PC-3 (cell line): ENCODE measurements around the gene PRRC2B.

ENCODE experiments used
- EZH2 ChIP-seq: fragments of 300-600 bp; sonication (generic); IDR thresholded peaks from one replicate; pipeline ENCODE4 v1.6.1; 2017; ENCODE audit warnings: antibody characterized with exemption, mild to moderate bottlenecking, low read length; ENCODE audit not compliant: unreplicated experiment
- TF ChIP-seq, protein P1 (sequence below): fragments of 300-600 bp; sonication (generic); conservative IDR thresholded peaks from 2 replicates; pipeline ENCODE4 v1.5.1; 2017; ENCODE audit warnings: antibody characterized with exemption, low read depth, mild to moderate bottlenecking, low read length

DNA sequence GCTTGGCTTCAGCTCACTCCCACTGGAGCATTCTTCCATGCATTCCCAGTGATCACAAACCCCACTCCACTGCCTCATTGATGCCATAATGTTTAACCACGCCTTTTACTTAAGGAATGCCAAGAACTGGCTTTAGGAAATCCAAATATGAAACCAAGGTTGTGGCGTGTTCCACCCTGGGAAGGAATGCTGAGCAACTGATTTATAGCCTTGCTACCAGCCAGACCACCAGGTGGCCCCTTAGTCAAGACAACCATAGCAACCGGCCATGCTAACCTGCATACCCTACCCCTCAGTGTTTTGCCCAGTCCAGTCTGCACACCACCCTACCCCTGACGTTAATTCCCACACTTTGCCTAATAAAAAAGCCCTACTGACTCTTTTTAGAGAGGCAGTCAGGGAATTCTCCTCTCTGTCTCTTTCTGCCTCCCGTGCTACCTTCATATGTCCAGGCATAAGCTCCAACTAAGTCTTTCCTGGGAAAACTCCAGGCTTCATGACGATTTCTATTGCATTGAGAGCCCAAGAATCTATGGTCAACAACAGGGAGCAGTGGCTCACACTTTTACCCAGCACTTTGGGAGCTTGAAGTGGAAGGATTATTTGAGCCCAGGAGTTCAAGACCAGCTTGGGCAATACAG, 27.0 kb upstream of the PRRC2B start:
- TF ChIP-seq, protein P1, sequence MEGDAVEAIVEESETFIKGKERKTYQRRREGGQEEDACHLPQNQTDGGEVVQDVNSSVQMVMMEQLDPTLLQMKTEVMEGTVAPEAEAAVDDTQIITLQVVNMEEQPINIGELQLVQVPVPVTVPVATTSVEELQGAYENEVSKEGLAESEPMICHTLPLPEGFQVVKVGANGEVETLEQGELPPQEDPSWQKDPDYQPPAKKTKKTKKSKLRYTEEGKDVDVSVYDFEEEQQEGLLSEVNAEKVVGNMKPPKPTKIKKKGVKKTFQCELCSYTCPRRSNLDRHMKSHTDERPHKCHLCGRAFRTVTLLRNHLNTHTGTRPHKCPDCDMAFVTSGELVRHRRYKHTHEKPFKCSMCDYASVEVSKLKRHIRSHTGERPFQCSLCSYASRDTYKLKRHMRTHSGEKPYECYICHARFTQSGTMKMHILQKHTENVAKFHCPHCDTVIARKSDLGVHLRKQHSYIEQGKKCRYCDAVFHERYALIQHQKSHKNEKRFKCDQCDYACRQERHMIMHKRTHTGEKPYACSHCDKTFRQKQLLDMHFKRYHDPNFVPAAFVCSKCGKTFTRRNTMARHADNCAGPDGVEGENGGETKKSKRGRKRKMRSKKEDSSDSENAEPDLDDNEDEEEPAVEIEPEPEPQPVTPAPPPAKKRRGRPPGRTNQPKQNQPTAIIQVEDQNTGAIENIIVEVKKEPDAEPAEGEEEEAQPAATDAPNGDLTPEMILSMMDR, result peak; percentile 32; the same call in 1 of the 2 replicates
- TF ChIP-seq EZH2, result no peak
